GM12801 (cell line): ENCODE measurements around the gene IFITM1.

Experiments
- CTCF ChIP-seq: IDR thresholded peaks from one replicate; pipeline ENCODE4 v1.5.1; 2011; ENCODE audit warnings: control low read depth; ENCODE audit not compliant: insufficient read length; ENCODE audit errors: extremely low read depth

Gene IFITM1

GRCh38 chr11:344836-345578, 31.2 kb downstream of the IFITM1 start:
- TF ChIP-seq CTCF: no peak

GRCh38 chr11:346529-346928, 32.7 kb downstream of the IFITM1 start:
- TF ChIP-seq CTCF: no peak

GRCh38 chr11:350723-351255, 36.9 kb downstream of the IFITM1 start:
- no peak for TF ChIP-seq CTCF

- TF ChIP-seq CTCF: no peak
Observed at GRCh38 chr11:351411-351810, 37.6 kb downstream of the IFITM1 start.

- TF ChIP-seq CTCF: no peak
Observed at GRCh38 chr11:352456-353031, 38.7 kb downstream of the IFITM1 start.

- no peak for TF ChIP-seq CTCF
Observed at GRCh38 chr11:353179-353873, 39.5 kb downstream of the IFITM1 start.
